Erythroblast (primary cell): ENCODE measurements around the gene KCNN4.
"Not testable (repeated sequence)": the region's sequence is repeated elsewhere in the genome, so short reads cannot be mapped to it uniquely, and the experiment has no call there.

Experiments used
- GATA1 ChIP-seq: IDR thresholded peaks from 2 replicates; pipeline ENCODE4 v1.6.1; 2011; ENCODE audit warnings: low read depth, mild to moderate bottlenecking, control low read depth, low read length, moderate library complexity
- POLR2A ChIP-seq: IDR thresholded peaks from 2 replicates; pipeline ENCODE4 v1.6.1; 2011; ENCODE audit warnings: mild to moderate bottlenecking, low read length

DNA sequence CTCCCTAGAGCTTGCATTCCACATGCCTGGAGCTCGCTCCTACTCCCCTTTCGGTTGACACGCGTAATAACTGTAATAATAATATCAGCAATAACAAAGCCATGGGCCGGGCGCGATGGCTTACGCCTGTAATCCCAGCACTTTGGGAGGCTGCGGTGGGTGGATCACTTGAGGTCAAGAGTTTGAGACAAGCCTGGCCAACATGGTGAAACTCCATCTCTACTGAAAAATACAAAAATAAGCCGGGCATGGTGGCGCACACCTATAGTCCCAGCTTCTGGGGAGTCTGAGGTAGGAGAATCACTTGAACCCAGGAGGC is 5.9 kb downstream of the KCNN4 start:
- TF ChIP-seq POLR2A, GATA1: not testable (repeated sequence)
